Body of pancreas (tissue), 4 donors: ENCODE measurements around the gene CFAP46. TPM values are rescaled to one million over a fixed set of nuclear protein-coding genes. Genes with fewer than 3 reads are reported as not detected.

Experiments used
- ATAC-seq: fragments of 150-250 bp; one replicate; pipeline ENCODE4 v1.9.1; 2016
- DNase-seq, 4 donors: peaks; one replicate each; pipeline ENCODE4 v3.0.0-alpha.2; 2019
- H3K27ac ChIP-seq, 4 donors: fragments of 200-600 bp; sonication (generic); 1 replicate in 3 of 4; 2 replicates in 1 of 4; pipeline versions ENCODE4 v1.5.1 to v1.6.1; 2016 to 2019; ENCODE audit warnings: mild to moderate bottlenecking in 1 of 4, mixed read lengths in 1 of 4, moderate library complexity in 1 of 4
- H3K27me3 ChIP-seq, 2 donors: fragments of 200-600 bp; sonication (generic); one replicate each; pipeline ENCODE4 v1.6.0; 2016; ENCODE audit warnings: mild to moderate bottlenecking in 1 of 2
- H3K36me3 ChIP-seq, 2 donors: fragments of 200-600 bp; sonication (generic); replicated peaks in 1 of 2; 2 replicates each; pipeline ENCODE4 v1.5.1; 2016; ENCODE audit warnings: low read depth in 2 of 2; ENCODE audit not compliant: insufficient read depth in 1 of 2
- H3K4me1 ChIP-seq: fragments of 200-600 bp; sonication (generic); one replicate; pipeline ENCODE4 v1.6.0; 2016
- H3K4me3 ChIP-seq, 2 donors: fragments of 200-600 bp; sonication (generic); 1 replicate in 1 of 2; 2 replicates in 1 of 2; pipeline ENCODE4 v1.5.1; 2016 to 2019
- H3K9me3 ChIP-seq, 3 donors: fragments of 200-600 bp; sonication (generic); 1 replicate in 2 of 3; 2 replicates in 1 of 3; pipeline ENCODE4 v1.5.1; 2016
- POLR2A ChIP-seq, 3 donors: fragments of 450-650 bp; IDR thresholded peaks; one replicate each; pipeline ENCODE4 v1.6.1; 2016; ENCODE audit warnings: antibody characterized with exemption in 3 of 3, mild to moderate bottlenecking in 2 of 3
- WGBS, 2 donors: methylation state at CpG; one replicate each; pipeline ENCODE4 v1.1.5; 2017; 5-methylcytosine and 5-hydroxymethylcytosine counted together
- intact Hi-C: fragments of 100-400 bp; cut with DNase I; formaldehyde crosslinking; loops from one replicate; pipeline ENCODE4 v1.15.1; 2023
- total RNA-seq, 2 donors: library from RNA; depleted of rRNA; stranded (reverse); fragments of >200 nt; gene quantifications; one replicate each; pipeline ENCODE4 v1.1.0, GENCODE V29; 2016
- TF ChIP-seq, protein P1 (sequence below), 7 experiments: fragments of 450-650 bp in 4 of 7; fragments of 200-600 bp in 3 of 7; sonication (generic) in 3 of 7; IDR thresholded peaks; one replicate each; pipeline ENCODE4 v1.5.1; 2016 to 2019; ENCODE audit warnings: antibody characterized with exemption in 7 of 7

Gene CFAP46
- total RNA-seq, 2 donors from 2014 or later = 0.33 to 0.52 TPM

DNA sequence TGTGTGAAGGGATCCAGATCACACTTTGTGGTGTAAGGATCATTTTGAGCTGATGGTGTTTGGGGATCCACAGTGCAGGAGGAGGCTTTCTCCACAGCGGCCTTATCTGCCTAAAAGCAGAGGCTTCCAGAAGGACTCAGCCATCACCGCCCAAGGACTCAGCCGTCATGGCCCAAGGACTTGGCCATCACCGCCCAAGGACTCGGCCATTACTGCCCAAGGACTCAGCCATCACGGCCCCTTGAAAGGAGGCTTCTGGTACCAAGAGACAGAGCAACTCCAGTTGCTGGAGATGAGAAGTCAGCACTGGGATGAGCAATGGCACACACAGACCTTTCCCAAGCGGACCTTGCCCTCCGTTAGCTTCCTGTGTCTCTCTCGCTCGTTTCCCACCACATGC is 6.0 kb upstream of the CFAP46 start:
- Histone ChIP-seq H3K4me3 (no peak overlapping the region), H3K27ac (no peak overlapping the region), H3K27me3 (peaks cover 0 to 2% of the 10 kb centered on the region in 2 donors), H3K36me3 (no peaks in the 10 kb centered on the region), H3K4me1 (no peaks in the 10 kb centered on the region), H3K9me3 (no peaks in the 10 kb centered on the region)
- TF ChIP-seq POLR2A (IDR thresholded peaks at IDR 0.05) = no peak
- TF ChIP-seq, protein P1, sequence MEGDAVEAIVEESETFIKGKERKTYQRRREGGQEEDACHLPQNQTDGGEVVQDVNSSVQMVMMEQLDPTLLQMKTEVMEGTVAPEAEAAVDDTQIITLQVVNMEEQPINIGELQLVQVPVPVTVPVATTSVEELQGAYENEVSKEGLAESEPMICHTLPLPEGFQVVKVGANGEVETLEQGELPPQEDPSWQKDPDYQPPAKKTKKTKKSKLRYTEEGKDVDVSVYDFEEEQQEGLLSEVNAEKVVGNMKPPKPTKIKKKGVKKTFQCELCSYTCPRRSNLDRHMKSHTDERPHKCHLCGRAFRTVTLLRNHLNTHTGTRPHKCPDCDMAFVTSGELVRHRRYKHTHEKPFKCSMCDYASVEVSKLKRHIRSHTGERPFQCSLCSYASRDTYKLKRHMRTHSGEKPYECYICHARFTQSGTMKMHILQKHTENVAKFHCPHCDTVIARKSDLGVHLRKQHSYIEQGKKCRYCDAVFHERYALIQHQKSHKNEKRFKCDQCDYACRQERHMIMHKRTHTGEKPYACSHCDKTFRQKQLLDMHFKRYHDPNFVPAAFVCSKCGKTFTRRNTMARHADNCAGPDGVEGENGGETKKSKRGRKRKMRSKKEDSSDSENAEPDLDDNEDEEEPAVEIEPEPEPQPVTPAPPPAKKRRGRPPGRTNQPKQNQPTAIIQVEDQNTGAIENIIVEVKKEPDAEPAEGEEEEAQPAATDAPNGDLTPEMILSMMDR (IDR thresholded peaks at IDR 0.05) = no peak
- no peak for ATAC-seq
- WGBS, 2 donors = 67 to 70% methylated on average over 5 to 10 of the region's 10 CpGs
- DNase-seq = no peak
- intact Hi-C loops = no loop called here

DNA sequence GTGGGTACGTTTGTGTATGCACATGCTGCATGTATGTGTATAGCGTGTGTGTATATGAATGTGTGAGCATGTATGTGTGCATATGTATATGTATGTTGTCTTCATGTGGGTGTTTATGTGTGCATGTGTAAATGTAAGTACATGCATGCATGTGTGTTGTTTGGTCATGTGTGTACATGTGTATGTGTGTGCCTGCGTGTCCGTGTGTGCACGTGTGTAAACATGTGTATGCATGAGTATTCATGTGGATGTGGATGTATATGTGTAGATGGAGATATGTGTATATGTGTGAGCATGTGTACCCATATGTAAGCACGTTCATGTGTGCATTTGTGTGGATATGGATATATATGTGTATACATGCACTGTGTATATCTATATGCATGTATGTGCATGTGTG is 5.5 kb upstream of the CFAP46 start:
- Histone ChIP-seq H3K4me1 (peaks cover 4% of the 10 kb centered on the region), H3K9me3 (no peaks in the 10 kb centered on the region), H3K36me3 (no peaks in the 10 kb centered on the region), H3K4me3 (no peak overlapping the region), H3K27ac (no peak overlapping the region), H3K27me3 (peaks cover 0 to 7% of the 10 kb centered on the region in 2 donors)
- TF ChIP-seq POLR2A (IDR thresholded peaks at IDR 0.05) = no peak
- TF ChIP-seq, protein P1 (IDR thresholded peaks at IDR 0.05) = no peak
- intact Hi-C loops = no loop called here
- 48 to 59% methylated on average over 6 of the region's 6 CpGs for WGBS, 2 donors
- ATAC-seq (no peak), DNase-seq (no peak)

DNA sequence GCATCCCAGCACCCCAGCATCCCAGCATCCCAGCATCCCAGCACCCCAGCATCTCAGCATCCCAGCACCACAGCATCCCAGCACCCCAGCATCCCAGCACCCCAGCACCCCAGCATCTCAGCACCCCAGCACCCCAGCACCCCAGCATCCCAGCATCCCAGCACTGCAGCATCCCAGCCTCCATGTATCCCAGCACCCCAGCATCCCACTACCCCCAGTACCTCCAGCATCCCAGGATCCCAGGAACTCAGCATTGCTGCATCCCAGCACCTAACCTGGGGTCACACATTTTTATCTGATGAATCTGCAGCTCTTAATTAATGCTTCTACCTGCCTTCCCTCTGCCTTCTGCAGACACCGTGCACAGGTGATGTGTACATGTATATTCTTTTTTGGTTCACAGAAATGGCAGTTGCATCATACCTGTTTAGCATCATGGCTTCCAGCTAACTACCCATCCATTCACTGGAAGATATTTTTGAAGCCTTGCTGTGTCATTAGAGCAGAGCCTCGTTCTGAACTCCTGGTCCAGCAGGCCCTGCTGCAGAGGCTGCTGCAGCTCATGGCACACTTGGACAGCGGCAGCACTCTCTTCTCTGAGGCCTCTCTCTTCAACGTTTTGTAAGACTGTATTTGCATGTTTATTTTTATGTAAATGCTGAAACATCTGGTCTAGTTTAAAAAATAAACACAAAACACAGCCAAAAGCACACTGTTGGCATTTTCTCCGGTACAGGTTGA is 4.6 kb upstream of the CFAP46 start:
- 41 to 43% methylated on average over 5 of the region's 5 CpGs for WGBS, 2 donors
- no peaks in the 10 kb centered on the region for H3K36me3 ChIP-seq
- intact Hi-C loops = no loop called here
- H3K27ac ChIP-seq = no peak overlapping the region
- ATAC-seq (no peak), DNase-seq (no peak)
- no peaks in the 10 kb centered on the region for H3K9me3 ChIP-seq
- H3K4me1 ChIP-seq = peaks cover 13% of the 10 kb centered on the region
- H3K27me3 ChIP-seq = peaks cover 0 to 11% of the 10 kb centered on the region in 2 donors
- H3K4me3 ChIP-seq = no peak overlapping the region
- TF ChIP-seq, protein P1 (IDR thresholded peaks at IDR 0.05) = no peak
- no peak for TF ChIP-seq POLR2A (IDR thresholded peaks at IDR 0.05)

DNA sequence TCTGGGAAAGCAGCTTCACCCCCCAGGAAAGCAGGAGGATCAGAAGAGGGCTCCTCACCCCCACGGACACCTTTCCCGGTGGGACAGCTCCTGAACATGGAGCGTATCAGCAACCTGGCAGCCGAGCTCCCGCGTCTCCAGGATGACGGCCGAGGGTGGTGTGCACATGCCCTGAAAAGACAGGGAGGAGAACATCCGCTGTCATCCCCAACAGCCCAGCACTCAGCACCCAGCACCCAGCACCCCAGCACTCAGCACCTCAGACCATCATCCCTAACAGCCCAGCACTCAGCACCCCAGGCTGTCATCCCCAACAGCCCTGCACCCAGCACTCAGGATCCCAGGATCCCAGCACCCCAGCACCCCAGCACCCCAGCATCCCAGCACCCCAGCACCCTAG is 3.9 kb upstream of the CFAP46 start:
- intact Hi-C loops = no loop called here
- ATAC-seq (no peak), DNase-seq (no peak)
- WGBS, 2 donors = 58 to 63% methylated on average over 2 to 9 of the region's 9 CpGs
- TF ChIP-seq, protein P1 (IDR thresholded peaks at IDR 0.05) = no peak
- no peak for TF ChIP-seq POLR2A (IDR thresholded peaks at IDR 0.05)
- H3K9me3 ChIP-seq = no peaks in the 10 kb centered on the region
- H3K36me3 ChIP-seq = no peaks in the 10 kb centered on the region
- H3K27ac ChIP-seq = no peak overlapping the region
- H3K27me3 ChIP-seq = peaks cover 0 to 11% of the 10 kb centered on the region in 2 donors
- peaks cover 19% of the 10 kb centered on the region for H3K4me1 ChIP-seq
- no peak overlapping the region for H3K4me3 ChIP-seq

DNA sequence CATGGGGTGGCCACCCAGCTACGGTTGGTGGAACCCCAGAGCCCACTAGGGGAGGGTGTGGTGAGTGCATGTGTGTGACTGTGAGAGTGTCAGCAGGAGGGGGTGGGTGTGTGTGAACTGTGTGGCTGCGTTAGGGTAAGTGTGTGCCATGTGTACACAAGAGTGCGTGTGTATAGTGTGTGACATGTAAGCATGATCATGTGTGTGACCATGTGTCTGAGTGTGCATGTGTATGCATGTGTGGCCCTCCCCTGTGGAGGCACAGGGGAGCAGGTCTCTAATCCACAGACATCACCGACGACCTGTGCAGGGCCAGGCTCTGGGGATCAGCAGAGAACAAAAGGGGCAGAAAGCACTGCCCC is 3.5 kb upstream of the CFAP46 start:
- H3K4me3 ChIP-seq = no peak overlapping the region
- ATAC-seq (no peak), DNase-seq (no peak)
- no peak for TF ChIP-seq POLR2A (IDR thresholded peaks at IDR 0.05)
- TF ChIP-seq, protein P1 (IDR thresholded peaks at IDR 0.05) = no peak
- intact Hi-C loops = no loop called here
- H3K9me3 ChIP-seq = no peaks in the 10 kb centered on the region
- H3K27me3 ChIP-seq = peaks cover 0 to 11% of the 10 kb centered on the region in 2 donors
- no peaks in the 10 kb centered on the region for H3K36me3 ChIP-seq
- 36 to 49% methylated on average over 5 of the region's 5 CpGs for WGBS, 2 donors
- H3K27ac ChIP-seq = no peak overlapping the region
- H3K4me1 ChIP-seq = peaks cover 19% of the 10 kb centered on the region
